ENCODE measurements around the gene TRHDE. TPM values are rescaled to one million over a fixed set of nuclear protein-coding genes. Genes with fewer than 3 reads are reported as not detected.

Gene TRHDE
- total and polyA plus RNA-seq, 2 donors (not counting 3 experiments of a cell fraction or from before 2014, with no cell fraction given): not detected

GRCh38 chr12:72380441-72380840 is 108.3 kb downstream of the TRHDE start:
- ChIA-PET CTCF (no interaction called here), POLR2A (no interaction called here)
- Histone ChIP-seq H3K9me3 (replicated peaks; ENCODE audit: control insufficient read depth, insufficient read depth, low read length) (peaks cover 4% of the 10 kb centered on the region), H3K4me1 (ENCODE audit: control insufficient read depth, extremely low read depth, insufficient read depth, low read length) (no peaks in the 10 kb centered on the region), H3K9me1 (replicated peaks; ENCODE audit: control insufficient read depth, extremely low read depth, insufficient read depth, low read length) (no peaks in the 10 kb centered on the region), H2AFZ (ENCODE audit: low read depth, low read length) (no peak overlapping the region), H3K27me3 (ENCODE audit: control insufficient read depth in 2 of 2, insufficient read depth in 2 of 2, low read length in 2 of 2) (no peaks in the 10 kb centered on the region), H3K4me3 (replicated peaks in 1 of 3; ENCODE audit: insufficient read depth in 1 of 3, low read depth in 1 of 3, low read length in 3 of 3) (no peak overlapping the region), H3K9ac (replicated peaks; ENCODE audit: extremely low read depth, insufficient read depth, low read length) (no peak overlapping the region), H3K79me2 (ENCODE audit: control insufficient read depth, insufficient read depth, low read length) (no peaks in the 10 kb centered on the region), H3K27ac (ENCODE audit: insufficient read depth, low read depth, low read length) (no peak overlapping the region), H3K36me3 (ENCODE audit: control insufficient read depth in 2 of 2, extremely low read depth in 1 of 2, insufficient read depth in 2 of 2, low read length in 2 of 2) (no peaks in the 10 kb centered on the region), H3K4me2 (ENCODE audit: insufficient read depth, low read length) (no peak overlapping the region), H4K20me1 (replicated peaks; ENCODE audit: control insufficient read depth, extremely low read depth, insufficient read depth, low read length) (no peaks in the 10 kb centered on the region)
- TF ChIP-seq POLR2A (IDR thresholded peaks at IDR 0.05; ENCODE audit: low read depth, low read length): no peak
- TF ChIP-seq EZH2 (IDR thresholded peaks at IDR 0.05; ENCODE audit: borderline replicate concordance, low read depth, low read length, severe bottlenecking): no peak
- no peak for TF ChIP-seq MYC (IDR thresholded peaks at IDR 0.05; ENCODE audit: low read depth, low read length)
- TF ChIP-seq GATA2 (IDR thresholded peaks at IDR 0.05; ENCODE audit: insufficient read depth, insufficient read length, low read depth, low read length): no peak
- TF ChIP-seq, protein P1, sequence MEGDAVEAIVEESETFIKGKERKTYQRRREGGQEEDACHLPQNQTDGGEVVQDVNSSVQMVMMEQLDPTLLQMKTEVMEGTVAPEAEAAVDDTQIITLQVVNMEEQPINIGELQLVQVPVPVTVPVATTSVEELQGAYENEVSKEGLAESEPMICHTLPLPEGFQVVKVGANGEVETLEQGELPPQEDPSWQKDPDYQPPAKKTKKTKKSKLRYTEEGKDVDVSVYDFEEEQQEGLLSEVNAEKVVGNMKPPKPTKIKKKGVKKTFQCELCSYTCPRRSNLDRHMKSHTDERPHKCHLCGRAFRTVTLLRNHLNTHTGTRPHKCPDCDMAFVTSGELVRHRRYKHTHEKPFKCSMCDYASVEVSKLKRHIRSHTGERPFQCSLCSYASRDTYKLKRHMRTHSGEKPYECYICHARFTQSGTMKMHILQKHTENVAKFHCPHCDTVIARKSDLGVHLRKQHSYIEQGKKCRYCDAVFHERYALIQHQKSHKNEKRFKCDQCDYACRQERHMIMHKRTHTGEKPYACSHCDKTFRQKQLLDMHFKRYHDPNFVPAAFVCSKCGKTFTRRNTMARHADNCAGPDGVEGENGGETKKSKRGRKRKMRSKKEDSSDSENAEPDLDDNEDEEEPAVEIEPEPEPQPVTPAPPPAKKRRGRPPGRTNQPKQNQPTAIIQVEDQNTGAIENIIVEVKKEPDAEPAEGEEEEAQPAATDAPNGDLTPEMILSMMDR (IDR thresholded peaks at IDR 0.05; ENCODE audit: extremely low read depth in 1 of 2, insufficient read depth in 1 of 2, low read depth in 1 of 2, low read length in 2 of 2): no peak
- TF ChIP-seq POLR2AphosphoS5 (IDR thresholded peaks at IDR 0.05; ENCODE audit: insufficient read depth, low read depth, low read length): no peak
- TF ChIP-seq FOS (IDR thresholded peaks at IDR 0.05; ENCODE audit: borderline replicate concordance, insufficient read depth, low read length): no peak
- TF ChIP-seq JUN (IDR thresholded peaks at IDR 0.05; ENCODE audit: borderline replicate concordance, insufficient read depth, insufficient read length, low read depth): no peak
- TF ChIP-seq, protein P2, sequence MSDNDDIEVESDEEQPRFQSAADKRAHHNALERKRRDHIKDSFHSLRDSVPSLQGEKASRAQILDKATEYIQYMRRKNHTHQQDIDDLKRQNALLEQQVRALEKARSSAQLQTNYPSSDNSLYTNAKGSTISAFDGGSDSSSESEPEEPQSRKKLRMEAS (IDR thresholded peaks at IDR 0.05; ENCODE audit: insufficient read depth, insufficient read length): no peak
- no TSS peak for BruUV-seq (replicated peaks)
- dilution Hi-C loops (cut with MboI; ENCODE audit: extremely low pct_ligation_motif_present, low sequenced_read_pairs): no loop called here
- FAIRE-seq: no peak
- intact Hi-C loops (cut with micrococcal nuclease): no loop called here
- no peak for DNase-seq (ENCODE audit: low read depth, low spot score)
